COR-L47 (cell line): ENCODE results near the gene PPP2R5A.
"Not testable (repeated sequence)": the region's sequence is repeated elsewhere in the genome, so short reads cannot be mapped to it uniquely, and the experiment has no call there.

ENCODE experiments used
- DNase-seq: peaks from one replicate; lab custom pipeline; 2025; lab: John Stamatoyannopoulos, UW

Gene PPP2R5A

GRCh38 chr1:212267460-212267859 lies 17.8 kb upstream of the PPP2R5A start:
- DNase-seq: no peak

- DNase-seq: no peak
Measured at GRCh38 chr1:212269306-212269705, 15.9 kb upstream of the PPP2R5A start.

- no peak for DNase-seq
Measured at GRCh38 chr1:212270564-212270963, 14.6 kb upstream of the PPP2R5A start.

DNA sequence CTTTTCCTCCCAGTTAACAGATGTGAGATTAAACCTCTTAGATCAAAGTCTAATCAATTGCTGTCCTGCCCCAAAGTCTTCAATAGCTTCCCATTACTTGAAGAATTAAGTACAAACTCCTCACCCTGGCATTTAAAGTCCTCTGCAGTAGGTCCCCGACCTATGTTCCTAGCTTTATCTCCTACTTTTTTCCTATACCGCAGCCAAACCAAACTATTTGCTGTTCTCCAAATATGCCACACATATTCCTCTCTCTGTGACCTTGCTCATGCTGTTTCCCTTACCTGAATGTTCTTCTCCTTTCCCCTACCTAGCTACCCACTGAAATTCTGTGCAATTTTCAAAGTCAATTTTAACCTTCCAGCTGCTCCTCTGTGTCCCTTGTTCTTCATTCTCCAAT lies 14.0 kb upstream of the PPP2R5A start:
- DNase-seq: no peak

GRCh38 chr1:212271823-212272485 lies 13.3 kb upstream of the PPP2R5A start:
- DNase-seq: no peak

DNA sequence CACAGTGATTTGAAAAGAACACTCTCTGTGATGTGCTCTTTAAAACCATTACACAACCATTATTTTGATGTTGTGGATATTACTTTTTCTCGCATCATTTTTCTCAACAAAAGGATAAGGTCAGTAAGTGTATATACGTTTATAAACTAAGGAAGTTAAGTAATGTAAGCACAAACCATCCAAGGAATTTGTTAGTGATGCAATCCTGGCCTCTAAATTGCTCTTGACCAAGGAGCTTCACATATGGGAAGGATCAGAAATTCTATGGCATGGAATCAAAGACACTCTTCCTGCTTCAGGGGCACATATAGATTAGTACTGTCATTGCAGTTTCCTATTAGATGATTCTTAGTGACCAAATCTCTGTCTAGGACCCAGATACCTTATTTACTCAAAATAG lies 3.6 kb upstream of the PPP2R5A start:
- DNase-seq: no peak

DNA sequence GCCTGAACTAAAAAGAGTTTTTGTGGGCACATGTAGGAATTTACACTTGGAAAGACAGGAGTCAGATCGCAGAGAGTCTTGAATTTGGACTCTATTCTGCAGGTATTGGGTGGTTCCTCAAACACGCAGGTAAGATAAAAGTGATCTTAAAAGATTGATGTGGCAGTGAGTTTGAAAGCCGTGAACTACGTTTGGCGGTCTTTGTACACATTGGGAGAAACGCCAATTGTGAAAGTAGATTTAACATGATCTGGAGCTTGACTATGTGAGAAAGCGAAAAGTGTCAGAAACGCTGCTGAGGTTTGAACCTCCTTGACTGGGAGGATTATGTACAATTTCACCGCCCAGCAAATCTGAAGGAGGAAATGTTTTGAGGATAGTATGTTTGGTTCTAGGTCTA lies 1.5 kb upstream of the PPP2R5A start:
- no peak for DNase-seq

GRCh38 chr1:212284332-212284743 lies 872 bp upstream of the PPP2R5A start:
- DNase-seq: no peak

GRCh38 chr1:212285685-212286555 lies 710 bp downstream of the PPP2R5A start:
- peak; percentile 52 for DNase-seq

DNA sequence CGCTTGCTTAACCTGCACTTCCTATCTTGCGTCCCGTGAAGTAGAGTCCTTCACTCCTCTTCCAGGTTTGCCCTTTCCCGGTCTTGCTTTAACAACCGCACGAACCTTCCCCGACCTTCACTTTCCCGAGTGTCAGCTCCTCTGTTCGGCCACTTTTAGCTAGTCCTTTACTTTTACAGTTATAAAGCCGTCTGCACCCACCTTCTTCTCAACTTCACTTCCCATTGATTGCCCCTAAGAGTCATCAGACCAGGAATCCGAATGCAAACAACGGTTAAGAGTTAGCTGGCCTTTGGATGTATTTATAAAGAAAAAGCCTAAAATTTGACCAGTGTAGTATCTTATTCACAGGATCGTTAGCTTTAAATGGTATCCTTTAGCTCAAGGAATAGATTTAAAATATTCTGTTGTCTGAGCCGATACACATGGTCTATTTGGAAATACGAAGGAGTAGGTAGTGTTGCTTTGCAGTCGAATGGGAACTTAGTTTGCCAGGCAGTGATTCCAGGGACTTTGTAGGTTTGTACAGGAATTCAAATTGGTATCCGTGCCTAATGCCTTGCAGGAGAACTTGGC lies 1.4 kb downstream of the PPP2R5A start:
- no peak for DNase-seq

- DNase-seq: no peak
Measured at GRCh38 chr1:212287261-212287895, 2.2 kb downstream of the PPP2R5A start.

DNA sequence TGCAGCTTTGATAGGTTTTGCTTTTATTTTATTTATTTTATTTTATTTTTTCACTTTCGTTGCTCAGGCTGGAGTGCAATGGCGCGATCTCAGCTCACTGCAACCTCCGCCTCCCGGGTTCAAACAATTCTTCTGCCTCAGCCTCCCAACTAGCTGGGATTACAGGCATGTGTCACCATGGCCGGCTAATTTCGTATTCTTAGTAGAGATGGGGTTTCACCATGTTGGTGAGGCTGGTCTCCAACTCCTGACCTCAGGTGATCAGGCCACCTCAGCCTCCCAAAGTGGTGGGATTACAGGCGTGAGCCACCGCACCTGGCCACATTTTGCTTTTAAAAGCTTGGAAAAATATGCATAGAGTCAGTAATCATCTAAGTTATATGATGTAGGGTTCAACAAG lies 2.8 kb downstream of the PPP2R5A start:
- not testable (repeated sequence) for DNase-seq

DNA sequence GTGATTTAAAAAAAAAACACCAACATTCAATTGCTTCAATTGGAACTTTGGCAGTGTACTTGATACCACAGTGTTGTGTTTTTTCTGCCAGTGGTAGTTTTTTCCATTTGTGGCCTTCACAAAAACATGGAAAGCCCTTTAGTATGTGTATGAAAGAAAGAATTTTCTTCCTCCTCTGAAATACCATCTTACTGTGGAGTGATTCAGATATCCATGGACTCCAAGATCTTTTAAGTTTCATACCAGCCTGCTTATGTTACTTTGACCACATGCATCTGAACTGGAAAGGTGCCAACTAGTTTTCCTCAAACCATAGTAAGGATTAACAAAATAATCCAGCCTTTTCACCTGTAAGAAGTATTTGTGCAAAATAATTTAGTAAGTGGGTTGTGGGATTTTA lies 3.4 kb downstream of the PPP2R5A start:
- no peak for DNase-seq

DNA sequence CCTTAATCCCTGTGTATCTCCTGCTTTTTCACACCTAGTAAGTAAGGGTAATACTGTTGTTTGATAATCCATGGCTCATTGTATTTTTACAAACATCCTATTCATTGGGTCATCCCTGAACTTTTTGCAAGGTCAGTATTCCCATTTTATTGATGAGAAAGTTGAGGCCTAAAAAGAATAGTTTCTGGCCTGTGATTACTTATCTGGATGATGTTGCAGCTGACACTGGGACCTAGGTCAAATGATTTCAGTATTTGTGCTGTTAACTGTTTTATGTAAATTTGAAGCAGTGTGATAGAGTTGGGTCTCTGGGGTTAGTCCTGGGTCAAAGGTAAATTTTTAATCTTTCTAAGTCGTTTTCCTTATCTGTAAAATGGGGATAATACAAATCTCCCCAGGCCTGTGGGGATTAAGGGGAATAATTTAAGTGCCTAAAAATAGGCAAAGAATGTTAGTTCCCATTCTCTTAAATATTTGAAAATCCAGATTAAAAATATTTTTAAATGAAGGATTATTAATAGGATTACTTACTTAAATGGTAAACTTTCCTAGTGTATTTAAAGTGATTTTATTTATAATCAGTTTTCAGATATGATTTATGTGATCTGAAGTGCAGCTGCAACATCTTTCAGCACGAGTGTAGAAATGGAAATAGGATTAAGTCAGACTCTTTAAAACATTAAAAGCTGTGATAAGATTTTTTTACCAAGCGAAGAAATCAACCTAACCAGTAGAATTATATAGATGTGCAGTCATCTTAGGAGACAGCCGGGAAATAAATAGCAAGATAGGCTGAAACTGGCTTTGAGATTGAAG lies 4.3 kb downstream of the PPP2R5A start:
- no peak for DNase-seq

- no peak for DNase-seq
Measured at GRCh38 chr1:212290608-212291007, 5.4 kb downstream of the PPP2R5A start.

DNA sequence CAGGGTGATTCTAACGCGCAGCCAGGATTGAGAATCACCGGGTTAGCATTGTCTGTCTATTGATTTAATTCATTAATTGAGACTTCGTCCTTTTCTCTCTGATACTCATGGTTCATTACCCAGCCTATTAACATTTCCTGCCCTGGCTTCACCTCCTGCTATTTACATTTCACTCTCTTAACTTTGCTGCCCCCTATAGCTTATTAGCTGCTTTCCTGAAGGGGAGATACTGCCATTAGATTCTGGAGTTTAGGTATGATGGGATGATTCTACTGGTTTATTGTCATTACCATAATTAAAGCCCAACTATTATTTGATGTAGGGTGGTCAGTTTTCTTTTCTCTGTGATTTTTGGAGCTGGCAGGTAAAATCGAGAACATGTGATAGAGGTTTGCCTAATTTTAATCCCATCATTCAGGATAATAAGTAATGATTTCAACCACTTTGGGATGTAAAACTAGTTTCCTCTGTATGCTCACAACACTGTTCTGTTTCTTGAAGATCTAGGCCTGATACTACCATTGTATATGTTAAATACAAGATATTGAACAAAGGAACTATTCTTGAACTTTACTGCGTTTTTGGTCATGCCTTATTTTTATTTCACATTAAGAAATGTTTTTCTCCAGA lies 6.4 kb downstream of the PPP2R5A start:
- DNase-seq: peak; percentile 71

DNA sequence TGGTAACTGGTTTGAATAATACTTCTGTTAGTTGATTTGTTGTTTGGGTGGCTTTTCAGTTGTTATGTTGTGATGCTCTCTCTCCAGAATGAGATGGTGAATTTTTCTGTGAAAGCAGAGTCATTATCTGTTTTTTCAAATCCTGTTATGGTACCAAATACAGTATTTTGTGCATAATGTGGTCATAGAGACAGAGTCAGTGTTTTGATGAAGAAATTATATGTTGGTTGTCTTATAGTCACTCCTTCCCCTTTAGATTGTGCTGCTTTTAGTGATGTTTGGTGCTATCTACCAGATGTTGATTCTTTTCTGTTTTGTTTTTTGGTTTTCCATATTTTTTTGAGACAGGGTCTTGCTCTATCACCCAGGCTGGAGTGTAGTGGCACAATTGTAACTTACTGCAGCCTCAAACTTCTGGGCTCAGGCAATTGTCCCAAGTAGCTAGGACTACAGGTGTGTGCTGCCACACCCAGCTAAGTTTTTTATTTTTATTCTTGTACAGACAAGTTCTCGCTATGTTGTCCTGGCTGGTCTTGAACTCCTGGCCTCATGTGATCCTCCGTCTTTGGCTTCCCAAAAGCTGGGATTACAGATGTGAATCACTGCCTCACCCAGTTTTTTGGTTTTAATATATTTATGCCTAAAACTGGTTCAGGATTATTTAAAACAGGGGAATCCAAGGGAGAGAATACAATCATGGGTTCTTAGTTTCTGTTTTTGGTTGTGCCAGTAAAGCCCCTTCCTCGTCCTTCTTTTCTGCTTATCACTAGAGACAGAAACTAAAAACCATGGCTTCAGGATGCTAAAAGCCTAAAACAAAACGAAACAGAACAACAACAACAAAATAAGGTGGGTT lies 7.3 kb downstream of the PPP2R5A start:
- DNase-seq: no peak

DNA sequence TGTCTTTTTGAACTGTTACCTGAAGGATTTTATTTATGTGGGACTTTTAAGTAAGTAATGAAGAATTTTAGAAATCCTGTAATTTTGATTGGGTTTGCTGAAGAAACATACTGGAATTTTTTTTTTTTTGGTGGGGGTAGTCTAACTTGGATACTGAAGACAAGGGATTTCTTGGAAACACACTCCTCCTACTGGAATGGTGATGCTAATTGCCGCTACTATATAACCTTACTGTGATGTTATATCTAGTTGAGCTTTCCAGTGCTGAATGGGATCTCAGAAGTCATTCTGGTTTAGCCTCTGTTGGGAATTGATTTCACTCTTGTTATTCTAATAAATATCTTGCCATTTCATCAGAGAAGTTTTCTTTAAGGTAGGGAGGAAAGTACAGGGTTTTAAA lies 8.4 kb downstream of the PPP2R5A start:
- DNase-seq: peak; percentile 7

DNA sequence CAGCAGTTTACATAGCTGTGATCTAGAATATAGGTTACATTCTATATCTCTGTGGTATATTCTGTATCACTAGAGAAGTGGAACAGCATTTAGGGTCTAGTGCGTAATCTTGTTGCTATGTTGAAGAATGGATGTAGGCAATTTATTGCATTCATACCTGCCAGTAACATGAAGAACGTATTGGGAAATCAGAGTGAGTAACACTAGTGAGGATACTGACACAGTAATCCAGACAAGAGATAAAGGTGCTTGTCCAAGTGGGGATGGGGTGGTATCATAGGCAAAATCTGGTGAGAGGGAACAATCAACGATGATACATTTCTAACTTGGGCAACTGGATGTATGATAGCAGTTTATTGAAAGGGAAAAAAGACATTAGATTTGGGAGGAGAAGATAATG lies 9.8 kb downstream of the PPP2R5A start:
- no peak for DNase-seq

GRCh38 chr1:212295579-212295978 lies 10.4 kb downstream of the PPP2R5A start:
- no peak for DNase-seq
